HG03095 (cell line): ENCODE results near the gene PACS1.
A peak's percentile ranks its signal among the peaks of the same experiment; 100 is the strongest.
"Not testable (repeated sequence)": the region's sequence is repeated elsewhere in the genome, so short reads cannot be mapped to it uniquely, and the experiment has no call there.

ENCODE experiments used
- ATAC-seq: cut with Tn5 transposase; IDR thresholded peaks from one replicate; pipeline ENCODE4 v1.9.1; 2021; ENCODE audit warnings: moderate library complexity; ENCODE audit not compliant: unreplicated experiment

The PACS1 gene

GRCh38 chr11:66267379-66268243 lies 197.5 kb downstream of the PACS1 start:
- peak; percentile 40 for ATAC-seq

- ATAC-seq: peak; percentile 77
These were observed 198.3 kb downstream of the PACS1 start, which contains the start of gene RAB1B for GRCh38 chr11:66268244-66268951. Gene RAB1B, plus strand, starts transcription at chr11:66268639. Its CDS starts 41 bp downstream, at chr11:66268680.

GRCh38 chr11:66268952-66269905 lies 199.2 kb downstream of the PACS1 start:
- ATAC-seq: no peak

GRCh38 chr11:66271816-66272215 lies 201.7 kb downstream of the PACS1 start:
- no peak for ATAC-seq

GRCh38 chr11:66272596-66272995 lies 202.5 kb downstream of the PACS1 start:
- ATAC-seq: no peak

GRCh38 chr11:66274219-66274618 lies 204.1 kb downstream of the PACS1 start:
- ATAC-seq: no peak

GRCh38 chr11:66275396-66275795 lies 205.3 kb downstream of the PACS1 start:
- ATAC-seq: no peak

GRCh38 chr11:66275984-66276612 lies 206.0 kb downstream of the PACS1 start:
- no peak for ATAC-seq

- ATAC-seq: not testable (repeated sequence)
These were observed 206.5 kb downstream of the PACS1 start for GRCh38 chr11:66276619-66277018.

- ATAC-seq: not testable (repeated sequence)
These were observed 207.0 kb downstream of the PACS1 start for GRCh38 chr11:66277064-66277463.

GRCh38 chr11:66277471-66278362 lies 207.6 kb downstream of the PACS1 start, which contains the start of gene CNIH2:
Gene CNIH2, plus strand, starts transcription at chr11:66278175. Its CDS starts 282 bp downstream, at chr11:66278457.
- ATAC-seq: no peak

GRCh38 chr11:66278363-66279091 lies 208.5 kb downstream of the PACS1 start:
- ATAC-seq: no peak

GRCh38 chr11:66279092-66279734 lies 209.1 kb downstream of the PACS1 start:
- no peak for ATAC-seq

- ATAC-seq: no peak
These were observed 210.4 kb downstream of the PACS1 start for GRCh38 chr11:66280428-66280827.

- no peak for ATAC-seq
These were observed 210.9 kb downstream of the PACS1 start for GRCh38 chr11:66281001-66281400.

GRCh38 chr11:66281776-66282467 lies 211.8 kb downstream of the PACS1 start:
- no peak for ATAC-seq
